Neuronal stem cell (in vitro differentiated cells): ENCODE results near the gene NKAIN4.

Source experiments
- DNase-seq: peaks from one replicate; pipeline ENCODE4 v3.0.0-alpha.2; 2013; ENCODE audit warnings: low spot score
- H2AFZ ChIP-seq: one replicate; pipeline ENCODE4 v1.6.1; 2013; ENCODE audit warnings: mild to moderate bottlenecking, low read length, inconsistent platforms
- H2AK5ac ChIP-seq: 2 replicates; pipeline ENCODE4 v1.6.1; 2013; ENCODE audit warnings: low read depth, mild to moderate bottlenecking, inconsistent platforms, low read length, moderate library complexity, mixed read lengths
- H2BK120ac ChIP-seq: 2 replicates; pipeline ENCODE4 v1.6.1; 2013; ENCODE audit warnings: low read depth, mild to moderate bottlenecking, inconsistent platforms, low read length, moderate library complexity, mixed read lengths
- H2BK12ac ChIP-seq: one replicate; pipeline ENCODE4 v1.6.1; 2013; ENCODE audit warnings: low read length, inconsistent platforms
- H2BK15ac ChIP-seq: 2 replicates; pipeline ENCODE4 v1.6.1; 2013; ENCODE audit warnings: mild to moderate bottlenecking, low read length, inconsistent platforms, mixed read lengths
- H2BK5ac ChIP-seq: one replicate; pipeline ENCODE4 v1.6.1; 2013; ENCODE audit warnings: inconsistent platforms, mild to moderate bottlenecking, low read length, moderate library complexity
- H3K14ac ChIP-seq: one replicate; pipeline ENCODE4 v1.6.1; 2013; ENCODE audit warnings: low read length, inconsistent platforms
- H3K18ac ChIP-seq: 2 replicates; pipeline ENCODE4 v1.6.1; 2013; ENCODE audit warnings: low read length, inconsistent platforms
- H3K23ac ChIP-seq: 2 replicates; pipeline ENCODE4 v1.6.1; 2013; ENCODE audit warnings: low read depth, mild to moderate bottlenecking, mixed read lengths, low read length, inconsistent platforms; ENCODE audit not compliant: poor library complexity
- H3K27ac ChIP-seq: replicated peaks from 3 replicates; pipeline ENCODE4 v1.5.1; 2013; ENCODE audit warnings: low read length, inconsistent platforms
- H3K27me3 ChIP-seq, 3 experiments: 2 replicates each; pipeline ENCODE4 v1.6.1; 2013; ENCODE audit warnings: low read length in 3 of 3, mild to moderate bottlenecking in 2 of 3, inconsistent platforms in 1 of 3, low read depth in 1 of 3, mixed read lengths in 1 of 3, moderate library complexity in 1 of 3; ENCODE audit not compliant: control insufficient read depth in 3 of 3, insufficient read depth in 3 of 3
- H3K36me3 ChIP-seq, 2 donors: replicated peaks in 1 of 2; 2 replicates each; pipeline ENCODE4 v1.6.1; 2013; ENCODE audit warnings: low read length in 2 of 2; ENCODE audit not compliant: control insufficient read depth in 2 of 2, insufficient read depth in 2 of 2
- H3K4ac ChIP-seq: 2 replicates; pipeline ENCODE4 v1.6.1; 2013; ENCODE audit warnings: inconsistent platforms, mild to moderate bottlenecking, low read length, moderate library complexity
- H3K4me1 ChIP-seq, 2 donors: 1 replicate in 1 of 2; 2 replicates in 1 of 2; pipeline ENCODE4 v1.6.1; 2013; ENCODE audit warnings: low read length in 2 of 2, low read depth in 1 of 2; ENCODE audit not compliant: control insufficient read depth in 2 of 2, insufficient read depth in 1 of 2
- H3K4me2 ChIP-seq: one replicate; pipeline ENCODE4 v1.6.1; 2013; ENCODE audit warnings: mild to moderate bottlenecking, low read length, inconsistent platforms; ENCODE audit not compliant: insufficient read depth, poor library complexity, severe bottlenecking
- H3K4me3 ChIP-seq, 2 donors: 2 replicates each; pipeline ENCODE4 v1.5.1; 2013; ENCODE audit warnings: low read length in 2 of 2, mild to moderate bottlenecking in 2 of 2, inconsistent platforms in 1 of 2, moderate library complexity in 1 of 2
- H3K79me1 ChIP-seq: one replicate; pipeline ENCODE4 v1.6.1; 2013; ENCODE audit warnings: low read depth, mild to moderate bottlenecking, inconsistent platforms, low read length, moderate library complexity
- H3K9ac ChIP-seq: one replicate; pipeline ENCODE4 v1.6.1; 2013; ENCODE audit warnings: mild to moderate bottlenecking, low read depth, low read length, inconsistent platforms; ENCODE audit not compliant: poor library complexity
- H3K9me3 ChIP-seq, 2 donors: replicated peaks in 1 of 2; 2 replicates each; pipeline versions ENCODE3 to v1.6.1; 2013; ENCODE audit warnings: low read length in 2 of 2, mild to moderate bottlenecking in 2 of 2, inconsistent platforms in 1 of 2, low read depth in 1 of 2, mixed read lengths in 1 of 2, moderate library complexity in 1 of 2; ENCODE audit not compliant: control insufficient read depth in 2 of 2, insufficient read depth in 1 of 2
- H4K8ac ChIP-seq: one replicate; pipeline ENCODE4 v1.6.1; 2013; ENCODE audit warnings: low read depth, mild to moderate bottlenecking, inconsistent platforms, low read length, moderate library complexity
- H4K91ac ChIP-seq: one replicate; pipeline ENCODE4 v1.6.1; 2013; ENCODE audit warnings: low read length, low read depth, mild to moderate bottlenecking, inconsistent platforms; ENCODE audit not compliant: poor library complexity
- WGBS, 2 donors: extraction: QIAGEN DNeasy Blood & Tissue Kit; methylation state at CpG; one replicate each; pipeline ENCODE4 v1.1.7; 2013; ENCODE audit warnings: missing lambda C conversion rate in 2 of 2, mixed read lengths in 1 of 2; ENCODE audit not compliant: insufficient read length in 2 of 2, insufficient replicate concordance in 1 of 2; ENCODE audit errors: extremely low coverage in 2 of 2; 5-methylcytosine and 5-hydroxymethylcytosine counted together

Gene NKAIN4

GRCh38 chr20:63261795-63262528, 7.7 kb upstream of the NKAIN4 start:
- no peaks in the 10 kb centered on the region for H3K27me3 ChIP-seq
- peak overlapping the region in 1 of 2 donors; percentile 30 for H3K4me3 ChIP-seq
- no peak for DNase-seq
- peaks cover 0 to 13% of the 10 kb centered on the region in 2 donors for H3K9me3 ChIP-seq
- H4K8ac ChIP-seq, result peak overlapping the region; percentile 72
- peak overlapping the region; percentile 96 for H3K18ac ChIP-seq
- H3K79me1 ChIP-seq, result no peaks in the 10 kb centered on the region
- peak overlapping the region; percentile 75 for H2BK12ac ChIP-seq
- H3K4me2 ChIP-seq, result no peak overlapping the region
- no peak overlapping the region for H3K4ac ChIP-seq
- H3K14ac ChIP-seq, result peak overlapping the region; percentile 97
- peak overlapping the region; percentile 94 for H2BK120ac ChIP-seq
- no peak overlapping the region for H3K23ac ChIP-seq
- H3K36me3 ChIP-seq, result peaks cover 0 to 1% of the 10 kb centered on the region in 2 donors
- peak overlapping the region; percentile 90 for H2AFZ ChIP-seq
- WGBS, 2 donors, result no CpG with 5 or more reads among the region's 30 CpGs
- peak overlapping the region; percentile 60 for H3K9ac ChIP-seq
- peak overlapping the region; percentile 97 for H2BK15ac ChIP-seq
- H2AK5ac ChIP-seq, result peak overlapping the region; percentile 90
- peaks cover 17 to 49% of the 10 kb centered on the region in 2 donors for H3K4me1 ChIP-seq
- H4K91ac ChIP-seq, result no peak overlapping the region
- peak overlapping the region; percentile 89 for H2BK5ac ChIP-seq
- H3K27ac ChIP-seq, result peak overlapping the region; percentile 52

GRCh38 chr20:63261060-63261794, 7.0 kb upstream of the NKAIN4 start:
- peak overlapping the region; percentile 89 for H2BK5ac ChIP-seq
- peaks cover 0 to 18% of the 10 kb centered on the region in 2 donors for H3K9me3 ChIP-seq
- H2BK120ac ChIP-seq, result peak overlapping the region; percentile 94
- no peak for DNase-seq
- H3K4me2 ChIP-seq, result no peak overlapping the region
- peak overlapping the region; percentile 96 for H3K18ac ChIP-seq
- H2BK12ac ChIP-seq, result peak overlapping the region; percentile 14
- H3K4ac ChIP-seq, result peak overlapping the region; percentile 8
- peak overlapping the region; percentile 52 for H3K27ac ChIP-seq
- H4K8ac ChIP-seq, result peak overlapping the region; percentile 72
- H2AFZ ChIP-seq, result peak overlapping the region; percentile 90
- no CpG with 5 or more reads among the region's 25 CpGs for WGBS, 2 donors
- no peaks in the 10 kb centered on the region for H3K79me1 ChIP-seq
- peak overlapping the region; percentile 97 for H3K14ac ChIP-seq
- H3K4me3 ChIP-seq, result peak overlapping the region in 1 of 2 donors; percentile 30
- H3K9ac ChIP-seq, result peak overlapping the region; percentile 68
- peak overlapping the region; percentile 98 for H2BK15ac ChIP-seq
- no peak overlapping the region for H3K23ac ChIP-seq
- H3K4me1 ChIP-seq, result peaks cover 18 to 50% of the 10 kb centered on the region in 2 donors
- H3K27me3 ChIP-seq, result no peaks in the 10 kb centered on the region
- peaks cover 0 to 1% of the 10 kb centered on the region in 2 donors for H3K36me3 ChIP-seq
- H2AK5ac ChIP-seq, result peak overlapping the region; percentile 98
- H4K91ac ChIP-seq, result no peak overlapping the region

DNA sequence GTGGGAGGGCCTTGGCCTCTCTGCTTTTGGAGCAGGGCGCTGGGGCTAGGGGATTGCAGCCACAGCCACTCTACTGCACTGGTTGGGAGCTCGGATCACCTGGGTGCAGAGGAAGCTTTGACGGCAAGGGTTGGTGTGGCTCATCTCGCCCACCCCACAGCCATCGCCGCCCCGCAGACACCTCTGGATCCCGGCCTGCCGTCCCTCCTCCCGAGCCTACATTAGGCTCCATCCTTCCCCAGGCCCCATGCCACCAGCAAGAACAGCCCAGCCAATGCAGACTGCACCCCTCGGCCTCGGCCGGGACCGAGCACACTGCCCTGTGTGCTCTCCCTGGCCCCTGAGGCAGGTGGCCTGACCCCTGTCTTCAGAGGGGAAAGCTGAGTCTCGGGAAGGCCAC, 6.3 kb upstream of the NKAIN4 start:
- Histone ChIP-seq H2AFZ (peak overlapping the region; percentile 90), H3K79me1 (no peaks in the 10 kb centered on the region), H3K4me2 (no peak overlapping the region), H2BK12ac (peak overlapping the region; percentile 14), H2BK15ac (peak overlapping the region; percentile 98), H2BK5ac (peak overlapping the region; percentile 89), H3K27me3 (no peaks in the 10 kb centered on the region), H4K8ac (peak overlapping the region; percentile 32), H3K36me3 (peaks cover 0 to 1% of the 10 kb centered on the region in 2 donors), H3K23ac (no peak overlapping the region), H3K18ac (peak overlapping the region; percentile 90), H3K9ac (peak overlapping the region; percentile 64), H3K4me1 (peaks cover 24 to 50% of the 10 kb centered on the region in 2 donors), H3K27ac (no peak overlapping the region), H2BK120ac (peak overlapping the region; percentile 81), H3K14ac (peak overlapping the region; percentile 67), H3K4me3 (no peak overlapping the region), H2AK5ac (peak overlapping the region; percentile 98), H3K4ac (peak overlapping the region; percentile 8), H4K91ac (peak overlapping the region; percentile 22), H3K9me3 (peaks cover 0 to 18% of the 10 kb centered on the region in 2 donors)
- DNase-seq, result no peak
- WGBS, 2 donors, result no CpG with 5 or more reads among the region's 15 CpGs
